Muscle layer of colon (tissue), 2 donors: ENCODE data around the gene ZNF629.

Experiments
- H3K27ac ChIP-seq: one replicate; pipeline ENCODE4 v1.7.0; 2013; ENCODE audit warnings: low read depth, mild to moderate bottlenecking, low read length, moderate library complexity
- H3K27me3 ChIP-seq, 2 donors: one replicate each; pipeline ENCODE4 v1.7.0; 2013; ENCODE audit warnings: low read length in 2 of 2, mild to moderate bottlenecking in 2 of 2; ENCODE audit not compliant: insufficient read depth in 2 of 2, control insufficient read depth in 1 of 2
- H3K36me3 ChIP-seq: one replicate; pipeline ENCODE4 v1.7.0; 2013; ENCODE audit warnings: mild to moderate bottlenecking, low read length; ENCODE audit not compliant: insufficient read depth
- H3K4me1 ChIP-seq: one replicate; pipeline ENCODE4 v1.7.0; 2013; ENCODE audit warnings: mild to moderate bottlenecking, low read length; ENCODE audit not compliant: insufficient read depth
- H3K4me3 ChIP-seq, 2 donors: one replicate each; pipeline ENCODE4 v1.7.0; 2013; ENCODE audit warnings: low read length in 2 of 2, low read depth in 1 of 2, mild to moderate bottlenecking in 1 of 2, moderate library complexity in 1 of 2
- H3K9ac ChIP-seq: one replicate; pipeline ENCODE4 v1.7.0; 2013; ENCODE audit warnings: low read length
- H3K9me3 ChIP-seq: one replicate; pipeline ENCODE4 v1.7.0; 2013; ENCODE audit warnings: mild to moderate bottlenecking, low read length
- donor health status: abdominal sarcoma.
- donor health status: Adenocarcinoma of cecum.

Gene ZNF629

GRCh38 chr16:30750876-30751465 is 36.0 kb downstream of the ZNF629 start:
- peaks cover 7% of the 10 kb centered on the region for H3K4me1 ChIP-seq
- no peaks in the 10 kb centered on the region for H3K27me3 ChIP-seq
- no peak overlapping the region for H3K27ac ChIP-seq
- no peak overlapping the region for H3K4me3 ChIP-seq
- no peaks in the 10 kb centered on the region for H3K9me3 ChIP-seq
- peaks cover 19% of the 10 kb centered on the region for H3K36me3 ChIP-seq
- no peak overlapping the region for H3K9ac ChIP-seq

- H3K4me1 ChIP-seq: peaks cover 7% of the 10 kb centered on the region
- H3K36me3 ChIP-seq: peaks cover 22% of the 10 kb centered on the region
- no peaks in the 10 kb centered on the region for H3K27me3 ChIP-seq
- H3K9me3 ChIP-seq: no peaks in the 10 kb centered on the region
- H3K4me3 ChIP-seq: no peak overlapping the region
- no peak overlapping the region for H3K9ac ChIP-seq
- no peak overlapping the region for H3K27ac ChIP-seq
These were observed 36.8 kb downstream of the ZNF629 start for GRCh38 chr16:30750201-30750600.

GRCh38 chr16:30748634-30749445 is 38.2 kb downstream of the ZNF629 start:
- H3K4me3 ChIP-seq: peak overlapping the region; percentile 71 to 98
- H3K9ac ChIP-seq: no peak overlapping the region
- H3K36me3 ChIP-seq: peaks cover 25% of the 10 kb centered on the region
- H3K4me1 ChIP-seq: peaks cover 7% of the 10 kb centered on the region
- peak overlapping the region; percentile 52 for H3K27ac ChIP-seq
- no peaks in the 10 kb centered on the region for H3K27me3 ChIP-seq
- no peaks in the 10 kb centered on the region for H3K9me3 ChIP-seq

GRCh38 chr16:30747799-30748633 is 39.0 kb downstream of the ZNF629 start, which contains the start of gene PHKG2:
Gene PHKG2 (plus strand): TSS chr16:30748425. CDS start chr16:30748821, 396 bp downstream.
- Histone ChIP-seq H3K27ac (peak within 1 kb of the TSS; percentile 81), H3K9me3 (no peaks in the 10 kb centered on the region), H3K4me3 (peak within 1 kb of the TSS; percentile 71 to 98), H3K27me3 (no peaks in the 10 kb centered on the region), H3K9ac (no peak within 1 kb of the TSS), H3K4me1 (peaks cover 7% of the 10 kb centered on the region), H3K36me3 (peaks cover 21% of the 10 kb centered on the region)

- Histone ChIP-seq H3K4me3 (peak overlapping the region; percentile 52 to 98), H3K9me3 (no peaks in the 10 kb centered on the region), H3K36me3 (peaks cover 23% of the 10 kb centered on the region), H3K27me3 (no peaks in the 10 kb centered on the region), H3K4me1 (peaks cover 7% of the 10 kb centered on the region), H3K27ac (peak overlapping the region; percentile 81), H3K9ac (no peak overlapping the region)
These were observed 39.7 kb downstream of the ZNF629 start for GRCh38 chr16:30747331-30747730.

- H3K36me3 ChIP-seq: peaks cover 28% of the 10 kb centered on the region
- peaks cover 12% of the 10 kb centered on the region for H3K4me1 ChIP-seq
- H3K27ac ChIP-seq: no peak overlapping the region
- no peaks in the 10 kb centered on the region for H3K27me3 ChIP-seq
- no peak overlapping the region for H3K4me3 ChIP-seq
- no peaks in the 10 kb centered on the region for H3K9me3 ChIP-seq
- H3K9ac ChIP-seq: no peak overlapping the region
These were observed 40.3 kb downstream of the ZNF629 start for GRCh38 chr16:30746638-30747175.

- H3K4me3 ChIP-seq: no peak overlapping the region
- no peak overlapping the region for H3K9ac ChIP-seq
- no peaks in the 10 kb centered on the region for H3K27me3 ChIP-seq
- peaks cover 17% of the 10 kb centered on the region for H3K36me3 ChIP-seq
- H3K27ac ChIP-seq: no peak overlapping the region
- H3K9me3 ChIP-seq: no peaks in the 10 kb centered on the region
- peaks cover 26% of the 10 kb centered on the region for H3K4me1 ChIP-seq
These were observed 41.9 kb downstream of the ZNF629 start for GRCh38 chr16:30745082-30745481.

GRCh38 chr16:30744183-30744582 is 42.8 kb downstream of the ZNF629 start:
- Histone ChIP-seq H3K36me3 (peaks cover 23% of the 10 kb centered on the region), H3K4me1 (peaks cover 26% of the 10 kb centered on the region), H3K9me3 (no peaks in the 10 kb centered on the region), H3K27ac (peak overlapping the region; percentile 49), H3K4me3 (no peak overlapping the region), H3K27me3 (no peaks in the 10 kb centered on the region), H3K9ac (no peak overlapping the region)

- no peak overlapping the region for H3K4me3 ChIP-seq
- H3K9ac ChIP-seq: no peak overlapping the region
- H3K4me1 ChIP-seq: peaks cover 26% of the 10 kb centered on the region
- no peak overlapping the region for H3K27ac ChIP-seq
- peaks cover 28% of the 10 kb centered on the region for H3K36me3 ChIP-seq
- no peaks in the 10 kb centered on the region for H3K27me3 ChIP-seq
- H3K9me3 ChIP-seq: no peaks in the 10 kb centered on the region
These were observed 43.3 kb downstream of the ZNF629 start for GRCh38 chr16:30743716-30744115.

- peaks cover 19% of the 10 kb centered on the region for H3K4me1 ChIP-seq
- no peaks in the 10 kb centered on the region for H3K27me3 ChIP-seq
- no peak overlapping the region for H3K27ac ChIP-seq
- H3K9me3 ChIP-seq: no peaks in the 10 kb centered on the region
- no peak overlapping the region for H3K4me3 ChIP-seq
- H3K36me3 ChIP-seq: peaks cover 50% of the 10 kb centered on the region
- H3K9ac ChIP-seq: no peak overlapping the region
These were observed 45.5 kb downstream of the ZNF629 start for GRCh38 chr16:30741461-30741914.
